ENCODE data around the gene WBP2NL.
"Not testable (repeated sequence)": the region's sequence is repeated elsewhere in the genome, so short reads cannot be mapped to it uniquely, and the experiment has no call there.

Gene WBP2NL

GRCh38 chr22:41998361-41999261 is at the start of gene WBP2NL:
WBP2NL (plus strand) TSS chr22:41998788; CDS start chr22:41998819, 31 bp downstream.
- H3K36me3 ChIP-seq (replicated peaks): no peaks in the 10 kb centered on the region
- no peak within 1 kb of the TSS for H3K27ac ChIP-seq
- DNase-seq: peak; percentile 58
- TF ChIP-seq CTCF (IDR thresholded peaks at IDR 0.05; ENCODE audit: low read depth, low read length, missing control alignments): no peak
- in situ Hi-C loops (cut with HindIII; ENCODE audit: low pct_ligation_motif_present, low sequenced_read_pairs): no loop called here
- peak within 1 kb of the TSS; percentile 58 for H3K4me3 ChIP-seq (ENCODE audit: low read depth, low read length)
- H3K27me3 ChIP-seq (replicated peaks): no peaks in the 10 kb centered on the region

- H3K27ac ChIP-seq; H3K36me3 ChIP-seq (replicated peaks); in situ Hi-C loops (cut with HindIII; ENCODE audit: low pct_ligation_motif_present, low sequenced_read_pairs); H3K4me3 ChIP-seq (ENCODE audit: low read depth, low read length); H3K27me3 ChIP-seq (replicated peaks); DNase-seq: not testable (repeated sequence)
These were observed 49.7 kb upstream of the WBP2NL start for GRCh38 chr22:41948928-41949296.

GRCh38 chr22:41949297-41949965 is 49.2 kb upstream of the WBP2NL start:
- no peaks in the 10 kb centered on the region for H3K27me3 ChIP-seq (replicated peaks)
- in situ Hi-C loops (cut with HindIII; ENCODE audit: low pct_ligation_motif_present, low sequenced_read_pairs): no loop called here
- H3K36me3 ChIP-seq (replicated peaks): no peaks in the 10 kb centered on the region
- no peak for DNase-seq
- no peak for TF ChIP-seq CTCF (IDR thresholded peaks at IDR 0.05; ENCODE audit: low read depth, low read length, missing control alignments)
- no peak overlapping the region for H3K27ac ChIP-seq
- H3K4me3 ChIP-seq (ENCODE audit: low read depth, low read length): no peak overlapping the region

- TF ChIP-seq CTCF (IDR thresholded peaks at IDR 0.05; ENCODE audit: low read depth, low read length, missing control alignments): no peak
- Histone ChIP-seq H3K4me3 (ENCODE audit: low read depth, low read length) (no peak within 1 kb of the TSS), H3K27ac (no peak within 1 kb of the TSS), H3K27me3 (replicated peaks) (no peaks in the 10 kb centered on the region), H3K36me3 (replicated peaks) (no peaks in the 10 kb centered on the region)
- in situ Hi-C loops (cut with HindIII; ENCODE audit: low pct_ligation_motif_present, low sequenced_read_pairs): no loop called here
- no peak for DNase-seq
These were observed 46.6 kb upstream of the WBP2NL start, which contains the start of gene SMIM45 for GRCh38 chr22:41951898-41952474. SMIM45 (plus strand) TSS chr22:41952150.

GRCh38 chr22:41952713-41953112 is 45.9 kb upstream of the WBP2NL start:
- H3K27me3 ChIP-seq (replicated peaks): no peaks in the 10 kb centered on the region

More at GRCh38 chr22:41952713-41953112, 45.9 kb upstream of the WBP2NL start:
- in situ Hi-C loops (cut with HindIII; ENCODE audit: low pct_ligation_motif_present, low sequenced_read_pairs): no loop called here
- H3K4me3 ChIP-seq (ENCODE audit: low read depth, low read length): no peak overlapping the region
- no peak for DNase-seq
- no peaks in the 10 kb centered on the region for H3K36me3 ChIP-seq (replicated peaks)
- no peak overlapping the region for H3K27ac ChIP-seq
- TF ChIP-seq CTCF (IDR thresholded peaks at IDR 0.05; ENCODE audit: low read depth, low read length, missing control alignments): no peak

Measured in brain microvascular endothelial cell (primary cell).